Erythroblast (primary cell): ENCODE measurements around the gene RABL2B.
"Not testable (repeated sequence)": the region's sequence is repeated elsewhere in the genome, so short reads cannot be mapped to it uniquely, and the experiment has no call there.

Experiments used
- GATA1 ChIP-seq: IDR thresholded peaks from 2 replicates; pipeline ENCODE4 v1.6.1; 2011; ENCODE audit warnings: low read depth, mild to moderate bottlenecking, control low read depth, low read length, moderate library complexity
- POLR2A ChIP-seq: IDR thresholded peaks from 2 replicates; pipeline ENCODE4 v1.6.1; 2011; ENCODE audit warnings: mild to moderate bottlenecking, low read length

DNA sequence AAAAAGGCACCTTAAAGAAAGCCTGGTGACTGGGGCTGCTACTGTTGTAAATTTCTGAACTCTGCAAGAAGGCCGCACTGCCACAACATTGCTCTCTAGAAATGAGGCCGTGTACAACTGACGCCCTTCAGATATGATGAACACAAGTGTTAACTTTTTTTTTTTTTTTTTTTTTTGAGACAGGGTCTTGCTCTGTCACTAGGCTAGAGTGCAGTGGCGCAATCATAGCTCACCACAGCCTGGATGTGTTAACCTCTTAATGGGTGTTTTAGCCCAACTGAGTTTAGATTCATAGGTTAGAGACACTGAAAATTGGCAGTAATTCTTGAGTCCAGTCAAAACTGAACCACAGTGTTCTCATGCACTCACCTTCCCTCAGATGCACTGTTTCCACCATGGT, 3.2 kb downstream of the RABL2B start:
- TF ChIP-seq POLR2A, GATA1: not testable (repeated sequence)
